Measurements from ENCODE around the gene ANTXR1.

- no peak for TF ChIP-seq EZH2 (IDR thresholded peaks at IDR 0.05; ENCODE audit: low read length, missing control alignments)
- no peak for TF ChIP-seq CTCF (conservative IDR thresholded peaks at IDR 0.05 in 1 of 2, IDR thresholded peaks at IDR 0.05 in 1 of 2; ENCODE audit: low read depth in 1 of 2, low read length in 2 of 2)
Measured at GRCh38 chr2:69169655-69170389, 156.8 kb downstream of the ANTXR1 start.
